Measurements from ENCODE around the gene APIP.

DNA sequence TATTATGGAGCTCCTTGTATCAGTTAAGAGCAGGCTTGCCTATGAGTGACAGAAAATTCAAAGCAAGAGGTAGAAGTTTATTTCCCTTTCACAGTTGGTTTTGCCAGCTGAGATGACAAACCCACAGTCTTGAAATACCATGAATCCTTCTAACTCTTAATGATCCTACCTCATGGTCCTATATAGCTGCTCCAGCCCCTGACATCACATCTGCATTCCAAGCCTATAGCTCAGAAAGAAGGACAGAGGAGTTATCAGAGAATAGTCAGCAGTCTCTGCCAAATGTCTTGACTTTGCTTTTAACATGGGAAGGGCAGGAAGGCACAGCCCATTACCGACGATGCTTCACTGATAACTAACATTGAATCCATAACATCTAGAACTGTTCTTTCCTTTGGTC, 76.2 kb downstream of the APIP start:
- TF ChIP-seq POLR2A (IDR thresholded peaks at IDR 0.05; ENCODE audit: low read depth, low read length) (no peak), POLR2AphosphoS5 (IDR thresholded peaks at IDR 0.05; ENCODE audit: low read depth, low read length) (no peak), PAX5 (IDR thresholded peaks at IDR 0.05; ENCODE audit: insufficient read depth, low read length, severe bottlenecking) (no peak), TAF1 (IDR thresholded peaks at IDR 0.05; ENCODE audit: low read depth, low read length) (no peak), SPI1 (IDR thresholded peaks at IDR 0.05; ENCODE audit: low read depth, low read length) (no peak), POU2F2 (IDR thresholded peaks at IDR 0.05; ENCODE audit: low read depth, low read length) (no peak)

All from GM12891 (cell line).